ENCODE data around the gene ZNF878. TPM values are rescaled to one million over a fixed set of nuclear protein-coding genes. Genes with fewer than 3 reads are reported as not detected.

The ZNF878 gene
- total and polyA plus RNA-seq, 2 of the 13 experiments (the other 11 are each of a cell fraction or from before 2014, with no cell fraction given), result 0.46 to 5.2 TPM

DNA sequence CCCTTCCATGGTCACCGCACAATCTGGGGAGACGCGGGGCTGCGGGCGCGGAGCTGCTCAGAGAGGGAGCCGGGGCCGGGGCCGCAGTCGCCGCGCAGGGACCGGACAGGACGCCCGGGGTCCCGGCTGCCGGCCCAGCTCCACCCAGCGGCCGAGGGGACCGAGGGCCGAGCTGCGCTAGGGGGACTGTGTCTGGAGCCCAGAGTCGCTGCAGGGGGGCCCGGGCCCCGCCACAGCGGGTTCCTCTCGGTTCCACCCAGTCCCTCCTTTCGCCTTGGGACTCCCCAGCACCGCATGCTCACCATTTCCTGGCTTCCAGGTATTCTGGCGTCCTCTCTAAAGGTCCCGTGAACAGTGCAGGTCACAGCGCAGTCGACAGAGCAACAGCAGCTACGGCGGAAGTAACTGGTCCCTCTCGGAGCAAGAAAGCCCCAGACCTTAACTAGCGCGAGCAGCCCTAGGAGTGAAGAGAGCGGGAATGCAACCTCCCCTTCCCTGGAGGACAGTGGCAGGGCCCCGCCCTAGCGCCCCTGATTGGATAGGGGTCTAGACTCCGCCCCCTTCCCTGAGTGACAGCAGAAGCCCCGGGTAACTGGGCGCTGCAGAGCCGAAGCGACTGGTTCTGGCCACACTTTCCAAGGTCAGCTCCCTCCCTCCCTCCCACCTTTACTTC is at the start of gene ZNF878 (continued):
- no peak for TF ChIP-seq ZNF20 (CRISPR knock-in tag; IDR thresholded peaks at IDR 0.05)
- TF ChIP-seq REL (CRISPR knock-in tag; conservative IDR thresholded peaks at IDR 0.05), result no peak
- TF ChIP-seq ZFP90 (CRISPR knock-in tag; IDR thresholded peaks at IDR 0.05; ENCODE audit: borderline replicate concordance), result peak; percentile 91
- TF ChIP-seq NCOA1 (CRISPR knock-in tag; IDR thresholded peaks at IDR 0.05), result no peak
- peak; percentile 85 for TF ChIP-seq ZNF792 (CRISPR knock-in tag; IDR thresholded peaks at IDR 0.05)
- TF ChIP-seq ZBTB37 (CRISPR knock-in tag; IDR thresholded peaks at IDR 0.05), result no peak
- TF ChIP-seq, protein P1, sequence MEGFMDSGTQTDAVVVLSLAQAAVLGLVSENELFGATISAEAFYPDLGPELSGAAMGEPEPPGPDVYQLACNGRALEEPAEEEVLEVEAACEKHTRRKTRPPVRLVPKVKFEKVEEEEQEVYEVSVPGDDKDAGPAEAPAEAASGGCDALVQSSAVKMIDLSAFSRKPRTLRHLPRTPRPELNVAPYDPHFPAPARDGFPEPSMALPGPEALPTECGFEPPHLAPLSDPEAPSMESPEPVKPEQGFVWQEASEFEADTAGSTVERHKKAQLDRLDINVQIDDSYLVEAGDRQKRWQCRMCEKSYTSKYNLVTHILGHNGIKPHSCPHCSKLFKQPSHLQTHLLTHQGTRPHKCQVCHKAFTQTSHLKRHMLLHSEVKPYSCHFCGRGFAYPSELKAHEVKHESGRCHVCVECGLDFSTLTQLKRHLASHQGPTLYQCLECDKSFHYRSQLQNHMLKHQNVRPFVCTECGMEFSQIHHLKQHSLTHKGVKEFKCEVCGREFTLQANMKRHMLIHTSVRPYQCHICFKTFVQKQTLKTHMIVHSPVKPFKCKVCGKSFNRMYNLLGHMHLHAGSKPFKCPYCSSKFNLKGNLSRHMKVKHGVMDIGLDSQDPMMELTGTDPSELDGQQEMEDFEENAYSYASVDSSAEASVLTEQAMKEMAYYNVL (CRISPR knock-in tag; IDR thresholded peaks at IDR 0.05; ENCODE audit: borderline replicate concordance), result peak; percentile 75; the same call in 1 of the 2 replicates
- peak; percentile 69; the same call in 1 of the 2 replicates for TF ChIP-seq KDM5A (IDR thresholded peaks at IDR 0.05; ENCODE audit: borderline replicate concordance, low read length)
- TF ChIP-seq THYN1 (CRISPR knock-in tag; IDR thresholded peaks at IDR 0.05; ENCODE audit: borderline replicate concordance, low read depth), result no peak
- no peak for TF ChIP-seq NFIB (CRISPR knock-in tag; IDR thresholded peaks at IDR 0.05; ENCODE audit: borderline replicate concordance)
- TF ChIP-seq CREB1 (IDR thresholded peaks at IDR 0.05), result no peak
- no peak for TF ChIP-seq CREB1 (CRISPR knock-in tag; IDR thresholded peaks at IDR 0.05)
- no peak for TF ChIP-seq SKI (IDR thresholded peaks at IDR 0.05; ENCODE audit: partially characterized antibody)
- TF ChIP-seq TARDBP (CRISPR knock-in tag; IDR thresholded peaks at IDR 0.05), result peak; percentile 81
- TF ChIP-seq ZBTB20 (CRISPR knock-in tag; IDR thresholded peaks at IDR 0.05; ENCODE audit: borderline replicate concordance, low read depth), result peak; percentile 47; the same call in 1 of the 2 replicates
- TF ChIP-seq ZNF556 (CRISPR knock-in tag; IDR thresholded peaks at IDR 0.05; ENCODE audit: borderline replicate concordance), result 0 out of 2 replicates have a peak, but pooled peaks have one; percentile 45
- TF ChIP-seq, protein P2, sequence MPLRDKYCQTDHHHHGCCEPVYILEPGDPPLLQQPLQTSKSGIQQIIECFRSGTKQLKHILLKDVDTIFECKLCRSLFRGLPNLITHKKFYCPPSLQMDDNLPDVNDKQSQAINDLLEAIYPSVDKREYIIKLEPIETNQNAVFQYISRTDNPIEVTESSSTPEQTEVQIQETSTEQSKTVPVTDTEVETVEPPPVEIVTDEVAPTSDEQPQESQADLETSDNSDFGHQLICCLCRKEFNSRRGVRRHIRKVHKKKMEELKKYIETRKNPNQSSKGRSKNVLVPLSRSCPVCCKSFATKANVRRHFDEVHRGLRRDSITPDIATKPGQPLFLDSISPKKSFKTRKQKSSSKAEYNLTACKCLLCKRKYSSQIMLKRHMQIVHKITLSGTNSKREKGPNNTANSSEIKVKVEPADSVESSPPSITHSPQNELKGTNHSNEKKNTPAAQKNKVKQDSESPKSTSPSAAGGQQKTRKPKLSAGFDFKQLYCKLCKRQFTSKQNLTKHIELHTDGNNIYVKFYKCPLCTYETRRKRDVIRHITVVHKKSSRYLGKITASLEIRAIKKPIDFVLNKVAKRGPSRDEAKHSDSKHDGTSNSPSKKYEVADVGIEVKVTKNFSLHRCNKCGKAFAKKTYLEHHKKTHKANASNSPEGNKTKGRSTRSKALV (CRISPR knock-in tag; IDR thresholded peaks at IDR 0.05), result peak; percentile 74; the same call in 1 of the 2 replicates
- no peak for TF ChIP-seq ZNF572 (CRISPR knock-in tag; IDR thresholded peaks at IDR 0.05)
- TF ChIP-seq, protein P3, sequence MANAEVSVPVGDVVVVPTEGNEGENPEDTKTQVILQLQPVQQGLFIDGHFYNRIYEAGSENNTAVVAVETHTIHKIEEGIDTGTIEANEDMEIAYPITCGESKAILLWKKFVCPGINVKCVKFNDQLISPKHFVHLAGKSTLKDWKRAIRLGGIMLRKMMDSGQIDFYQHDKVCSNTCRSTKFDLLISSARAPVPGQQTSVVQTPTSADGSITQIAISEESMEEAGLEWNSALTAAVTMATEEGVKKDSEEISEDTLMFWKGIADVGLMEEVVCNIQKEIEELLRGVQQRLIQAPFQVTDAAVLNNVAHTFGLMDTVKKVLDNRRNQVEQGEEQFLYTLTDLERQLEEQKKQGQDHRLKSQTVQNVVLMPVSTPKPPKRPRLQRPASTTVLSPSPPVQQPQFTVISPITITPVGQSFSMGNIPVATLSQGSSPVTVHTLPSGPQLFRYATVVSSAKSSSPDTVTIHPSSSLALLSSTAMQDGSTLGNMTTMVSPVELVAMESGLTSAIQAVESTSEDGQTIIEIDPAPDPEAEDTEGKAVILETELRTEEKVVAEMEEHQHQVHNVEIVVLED (CRISPR knock-in tag; IDR thresholded peaks at IDR 0.05; ENCODE audit: borderline replicate concordance), result no peak
- TF ChIP-seq NR2F1 (CRISPR knock-in tag; IDR thresholded peaks at IDR 0.05), result no peak
- TF ChIP-seq CCAR2 (optimal IDR thresholded peaks at IDR 0.05; ENCODE audit: low read depth, low read length), result no peak
